NCI-H748 treated with DMSO at 0.1 percent for 48 hours (cell line): Measurements from ENCODE around the gene FAM124B.
A peak's percentile ranks its signal among the peaks of the same experiment; 100 is the strongest.

Experiments used
- DNase-seq: peaks from one replicate; lab custom pipeline; 2025; lab: John Stamatoyannopoulos, UW

The FAM124B gene

DNA sequence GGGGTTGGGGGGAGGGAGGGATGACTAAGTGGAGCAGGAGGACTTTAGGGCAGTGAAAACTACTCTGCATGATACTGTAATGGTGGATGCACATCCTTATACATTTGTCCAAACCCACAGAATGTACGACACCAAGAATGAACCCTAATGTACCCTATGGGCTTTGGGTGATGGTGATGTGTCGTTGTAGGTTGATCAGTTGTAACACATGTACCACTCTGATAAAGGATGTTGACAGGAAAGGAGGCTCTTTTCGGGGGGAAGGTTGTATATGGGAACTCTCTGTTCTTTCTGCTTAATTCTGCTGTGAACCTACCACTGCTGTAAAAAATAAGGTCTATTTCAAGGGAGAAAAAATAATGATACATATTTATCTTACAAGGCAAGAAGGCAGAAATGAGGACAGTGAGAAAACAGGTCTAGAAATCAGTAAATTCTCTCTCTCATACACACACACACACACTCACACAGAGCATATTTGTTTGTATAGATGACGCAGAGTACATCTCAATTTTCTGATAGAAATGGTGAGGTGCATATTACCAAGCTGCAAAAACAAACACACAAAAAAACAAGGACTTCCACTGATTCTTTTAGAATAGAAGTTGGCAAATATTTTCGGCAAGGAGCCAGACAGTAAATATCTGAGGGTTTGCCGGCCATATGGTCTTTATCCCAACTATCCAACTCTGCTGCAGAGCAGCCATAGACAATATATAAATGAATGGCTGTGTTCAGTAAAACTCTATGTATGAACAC is 20.2 kb downstream of the FAM124B start:
- DNase-seq: no peak

DNA sequence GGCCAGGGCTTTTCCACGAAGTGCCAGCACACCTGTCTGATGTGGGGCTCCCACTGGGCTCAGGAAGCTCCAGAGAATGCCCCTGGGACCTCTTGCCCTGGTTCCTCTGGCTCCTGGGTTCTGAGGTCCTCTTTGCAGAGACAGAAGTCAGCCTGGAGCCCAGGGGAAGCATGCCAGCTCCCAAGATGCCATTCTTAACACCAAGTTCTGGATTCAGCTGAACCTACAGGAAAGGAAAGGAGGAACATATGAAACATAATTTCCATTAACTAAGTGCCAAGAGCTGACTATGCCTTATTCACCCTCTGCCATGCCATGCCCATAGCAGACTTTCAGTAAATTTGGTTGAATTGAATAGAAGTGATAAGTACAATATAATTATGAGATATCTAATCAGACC is 21.9 kb downstream of the FAM124B start:
- DNase-seq: no peak

GRCh38 chr2:224379172-224379571 is 22.7 kb downstream of the FAM124B start:
- no peak for DNase-seq

DNA sequence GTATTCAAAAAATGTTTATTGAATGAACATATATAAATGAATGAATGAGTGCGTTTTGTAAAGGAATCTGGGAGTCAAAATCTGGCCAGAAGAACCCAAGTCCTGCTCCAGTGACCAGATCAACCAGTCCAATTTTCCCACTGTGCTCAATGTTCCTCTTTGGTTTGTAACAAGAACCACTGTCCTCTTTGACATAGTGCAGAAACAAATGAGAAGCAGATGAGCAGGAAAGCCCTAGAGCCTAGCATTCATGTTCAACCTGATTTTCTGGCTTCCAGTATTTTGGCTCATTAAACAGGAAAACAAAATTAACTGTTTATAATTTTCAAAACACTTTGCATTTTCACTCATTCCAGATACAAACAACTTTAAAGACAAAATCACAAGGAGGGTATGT is 23.2 kb downstream of the FAM124B start:
- no peak for DNase-seq

GRCh38 chr2:224377751-224378700 is 23.9 kb downstream of the FAM124B start:
- no peak for DNase-seq

DNA sequence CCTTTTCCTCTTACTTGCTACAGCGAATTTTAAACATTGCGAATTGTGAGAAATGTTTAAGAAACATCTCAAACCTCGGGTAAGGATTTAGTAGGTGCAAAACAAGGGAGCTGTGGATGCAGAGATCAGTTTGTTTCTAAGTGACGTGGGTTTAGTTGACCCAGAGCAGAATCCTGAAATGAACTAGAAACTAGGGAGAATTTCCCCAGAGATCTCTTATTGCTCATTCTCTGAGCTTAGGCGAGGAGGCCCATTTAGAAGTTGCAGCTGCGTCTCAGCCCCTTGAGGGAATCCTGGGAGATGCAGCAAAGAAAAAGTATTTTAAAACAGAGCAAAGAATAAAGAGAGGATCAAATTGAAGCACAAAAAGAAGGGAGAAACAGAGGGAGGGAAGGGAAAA is 29.3 kb downstream of the FAM124B start:
- DNase-seq: no peak

GRCh38 chr2:224369028-224369632 is 32.8 kb downstream of the FAM124B start:
- peak; percentile 57 for DNase-seq

GRCh38 chr2:224366267-224366844 is 35.6 kb downstream of the FAM124B start:
- DNase-seq: no peak

DNA sequence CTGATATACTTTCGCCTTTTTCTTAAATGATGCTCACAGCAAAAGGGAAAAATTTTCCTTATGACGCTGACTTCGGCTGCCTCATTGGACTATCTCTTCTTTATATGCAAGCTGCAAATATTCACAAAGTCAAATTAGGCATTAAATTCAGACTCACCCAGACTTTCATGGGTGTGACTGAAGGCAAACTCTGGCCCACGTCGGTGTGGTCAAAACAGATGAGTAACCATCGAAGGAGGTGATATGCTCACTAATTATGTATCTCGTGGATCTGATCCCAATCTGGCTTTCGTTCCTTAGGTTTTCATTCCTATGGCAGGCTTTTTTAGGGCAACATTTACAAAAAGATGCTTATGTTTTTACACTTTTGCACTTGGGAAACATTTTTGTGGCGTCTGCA is 36.6 kb downstream of the FAM124B start:
- no peak for DNase-seq

DNA sequence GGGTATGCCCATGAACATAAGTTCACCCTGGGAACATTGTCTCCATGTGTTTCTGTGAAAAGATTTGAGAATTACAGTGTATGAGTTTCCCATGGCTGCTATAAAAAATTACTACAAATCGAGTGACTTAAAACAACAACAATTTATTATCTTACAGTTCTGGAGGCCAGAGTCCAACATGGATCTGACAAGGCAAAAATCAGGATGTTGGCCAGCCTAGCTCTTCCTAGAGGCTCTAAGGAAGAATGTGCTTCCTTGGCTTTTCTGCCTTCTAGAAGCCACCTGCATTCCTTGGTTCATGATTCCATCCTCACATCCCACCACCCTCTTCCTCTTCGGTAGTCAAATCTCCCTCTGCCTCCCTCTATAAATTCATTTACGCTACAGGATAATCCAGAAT is 38.6 kb downstream of the FAM124B start:
- no peak for DNase-seq

- no peak for DNase-seq
Measured at GRCh38 chr2:224362094-224362493, 39.8 kb downstream of the FAM124B start.

GRCh38 chr2:224360801-224361251 is 41.1 kb downstream of the FAM124B start:
- DNase-seq: no peak

DNA sequence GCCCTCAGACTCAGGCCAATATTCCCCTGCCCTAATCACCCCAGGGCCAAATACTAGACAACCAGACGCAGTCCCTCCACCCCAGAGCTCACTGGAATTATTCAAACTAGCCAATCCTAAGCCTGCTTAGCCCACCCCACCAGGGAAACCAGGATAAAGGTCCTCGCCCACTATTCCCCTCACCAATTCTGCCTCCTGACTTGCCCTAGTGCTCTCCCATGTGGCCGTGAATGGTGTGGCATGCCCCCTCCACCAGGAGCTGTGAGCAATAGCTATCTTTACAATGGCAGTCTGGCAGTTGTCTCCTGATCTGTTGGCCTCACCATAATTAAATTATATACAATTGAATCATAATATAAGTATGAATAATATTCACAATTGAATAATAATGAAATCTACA is 42.3 kb downstream of the FAM124B start:
- DNase-seq: peak; percentile 19

DNA sequence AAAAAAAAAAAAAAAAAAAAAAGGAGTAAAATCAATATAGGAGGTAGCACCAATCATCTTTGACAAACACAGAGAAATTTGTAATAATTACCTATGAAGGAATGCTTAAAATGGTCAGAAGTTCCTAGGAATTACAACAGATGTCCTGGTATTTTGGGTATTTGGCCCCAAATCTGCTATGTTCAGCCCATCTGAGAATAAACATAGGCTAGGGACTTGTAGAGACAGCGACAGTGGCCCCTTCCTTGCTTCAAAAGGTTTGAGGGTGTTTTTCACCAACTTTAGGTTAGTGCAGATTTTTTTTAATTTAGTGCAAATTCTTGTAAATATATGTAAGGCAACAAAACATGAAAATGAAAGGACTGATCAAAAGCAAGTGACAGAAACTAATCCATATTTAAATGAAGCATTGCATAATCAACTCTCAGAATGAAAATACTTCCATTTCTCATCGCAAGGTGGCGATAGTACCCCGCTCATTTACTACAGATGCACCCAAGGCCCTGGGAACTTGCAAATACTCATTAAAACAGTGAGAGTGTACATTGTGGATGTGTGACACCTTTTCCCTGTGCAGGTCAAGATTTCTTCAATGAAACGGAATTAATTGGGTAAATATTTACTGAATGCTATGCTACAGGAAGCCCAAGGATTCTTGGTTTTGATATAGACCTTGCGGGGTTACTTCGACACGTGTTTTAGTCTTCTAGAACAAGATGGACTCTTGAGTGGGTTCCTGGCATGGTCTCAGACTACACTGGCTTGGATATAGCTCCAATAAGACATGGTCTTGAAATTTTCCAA is 44.6 kb downstream of the FAM124B start:
- DNase-seq: peak; percentile 57

DNA sequence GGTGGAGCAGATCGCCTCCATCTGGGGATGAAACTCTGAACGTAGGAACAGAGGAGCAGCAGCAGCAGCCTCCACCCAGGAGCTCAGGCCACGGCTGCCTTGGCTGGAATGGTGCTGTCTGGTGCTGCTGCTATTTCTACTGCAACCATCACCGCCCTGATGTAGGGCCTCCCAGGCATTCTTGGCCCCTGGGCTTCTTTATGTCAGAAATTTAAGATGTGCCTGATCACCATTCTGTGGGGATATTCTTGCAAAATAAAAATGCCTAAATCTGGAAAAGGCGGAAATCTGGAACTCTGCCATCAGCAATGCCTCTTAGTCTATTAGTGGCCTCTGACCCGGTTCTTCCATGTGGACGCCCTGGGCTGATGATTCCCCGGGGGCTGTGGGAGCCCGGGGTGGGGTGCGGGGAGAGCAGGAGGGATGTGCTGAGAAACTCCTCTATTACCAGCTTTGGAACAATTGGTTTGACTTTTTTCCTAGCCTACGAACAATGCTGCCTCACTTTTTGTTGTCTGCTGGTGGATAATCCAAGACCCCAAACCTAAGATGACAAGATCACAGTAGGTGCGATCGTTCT is 47.2 kb downstream of the FAM124B start:
- DNase-seq: no peak

DNA sequence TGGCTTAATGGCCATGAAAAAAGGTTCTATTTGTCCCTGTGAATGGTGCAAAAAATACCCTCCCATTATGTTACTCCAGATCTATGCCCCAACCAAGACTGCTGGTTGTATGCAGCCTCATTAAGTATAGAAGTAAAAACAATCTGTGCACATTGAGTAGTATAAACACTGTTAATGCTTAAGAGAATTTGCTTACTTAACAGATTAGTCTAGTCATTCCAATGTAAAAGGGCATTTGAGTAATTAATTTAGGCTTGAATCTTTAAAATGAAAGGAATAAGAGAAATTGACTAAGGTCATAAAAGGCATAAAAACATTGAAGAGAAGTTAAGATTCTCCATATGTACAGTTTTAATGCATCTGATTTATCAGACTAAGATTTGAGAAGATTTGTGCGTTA is 51.2 kb downstream of the FAM124B start:
- DNase-seq: no peak

DNA sequence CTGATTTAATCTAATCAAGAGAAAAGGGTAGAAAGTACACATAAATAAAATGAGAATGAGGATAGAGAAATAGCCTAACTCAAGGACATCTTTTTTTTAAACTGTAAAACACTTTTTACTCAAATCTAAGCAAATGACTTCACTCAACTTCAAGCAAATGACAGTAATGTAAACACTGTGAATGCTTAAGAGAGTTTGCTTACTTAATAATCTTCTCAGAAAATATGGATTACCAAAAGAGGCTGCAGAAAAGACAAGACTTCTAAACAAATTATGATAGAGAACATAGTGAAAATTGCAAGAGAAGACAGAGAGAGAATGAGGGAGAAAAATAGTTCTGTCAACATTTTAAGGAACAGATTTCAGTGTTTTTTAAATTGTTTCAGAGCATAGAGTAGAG is 52.5 kb downstream of the FAM124B start:
- DNase-seq: no peak

GRCh38 chr2:224347176-224348051 is 54.5 kb downstream of the FAM124B start:
- DNase-seq: no peak

GRCh38 chr2:224345492-224345891 is 56.4 kb downstream of the FAM124B start:
- no peak for DNase-seq

GRCh38 chr2:224343226-224343625 is 58.7 kb downstream of the FAM124B start:
- DNase-seq: no peak
